ENCODE data around the gene STX5. TPM values are rescaled to one million over a fixed set of nuclear protein-coding genes. Genes with fewer than 3 reads are reported as not detected.
A peak's percentile ranks its signal among the peaks of the same experiment; 100 is the strongest.
"Not testable (repeated sequence)": the region's sequence is repeated elsewhere in the genome, so short reads cannot be mapped to it uniquely, and the experiment has no call there.

Gene STX5
- total and polyA plus RNA-seq, 3 experiments from 2014 or later = 34.7 to 37.2 (median 35.3) TPM

DNA sequence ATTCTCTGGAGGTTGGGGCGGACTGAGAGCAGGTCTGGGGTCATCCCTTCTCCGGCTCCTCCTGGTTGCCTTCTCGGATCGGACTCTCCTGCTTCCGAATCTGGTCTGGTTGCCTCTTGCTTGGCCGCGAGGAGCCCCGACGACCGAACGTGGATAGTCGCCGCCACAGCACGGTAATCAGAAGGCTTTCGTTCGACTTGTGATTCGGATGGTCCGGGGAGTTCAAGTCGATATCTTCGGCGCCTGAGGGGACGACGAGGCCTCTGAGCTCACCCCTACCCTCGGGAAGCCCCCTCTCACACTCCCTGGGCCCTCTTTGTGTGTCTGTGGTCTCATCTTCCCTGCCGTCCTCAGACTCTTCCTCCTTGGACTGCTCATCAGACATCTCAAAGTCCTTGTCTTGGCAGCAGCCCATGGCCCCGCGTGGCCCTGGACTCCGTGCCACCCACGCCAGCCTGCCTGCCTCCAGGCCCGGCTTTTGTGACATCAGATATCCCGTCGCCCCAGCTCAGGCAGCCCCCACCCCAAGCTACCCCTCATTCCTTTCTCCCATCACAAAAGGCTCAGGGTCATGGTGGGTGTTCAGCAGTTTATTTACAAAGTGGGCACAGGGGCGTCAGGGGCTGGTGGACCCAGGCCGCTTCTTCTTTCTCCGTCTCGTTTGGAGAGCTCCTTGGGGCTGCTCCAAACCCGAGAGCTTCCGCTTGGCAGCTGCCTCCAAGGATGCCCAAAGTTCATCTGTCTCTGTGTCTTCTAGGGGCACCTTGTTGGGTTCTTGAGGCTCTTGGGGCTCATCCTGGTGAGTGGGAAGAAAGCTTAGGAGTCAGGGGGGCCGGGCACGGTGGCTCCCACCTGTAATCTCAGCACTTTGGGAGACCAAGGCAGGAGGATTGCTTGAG, 734 bp upstream of the STX5 start, which contains the start of gene TEX54:
TSS of gene TEX54 (minus strand) at position 506 of the 899 bp plus-strand sequence.
- Mint-ChIP-seq H3K4me1 (peaks cover 22 to 51% (median 37%) of the 10 kb centered on the region in 3 donors), H3K4me3 (peak within 1 kb of the TSS; percentile 93 to 100 (median 97)), H3K27ac (peak within 1 kb of the TSS; percentile 96 to 100 (median 98)), H3K36me3 (peaks cover 0 to 70% (median 8%) of the 10 kb centered on the region in 3 donors), H3K27me3 (no peaks in the 10 kb centered on the region), H3K9me3 (no peaks in the 10 kb centered on the region)
- POLR2A ChIA-PET = interaction anchor here (0.9 to 2.9 kb wide), 13 partner anchors 9 to 105 kb away, joined by 3 to 68 read pairs (median 8); partner anchors contain the start of genes HNRNPUL2, NXF1, POLR2G and SLC3A2
- peak within 1 kb of the TSS; percentile 96 for H3K4me3 ChIP-seq (ENCODE audit: low read length)
- peak in 1 of 5 donors; percentile 13 for DNase-seq
- no peaks in the 10 kb centered on the region for H3K27me3 ChIP-seq (ENCODE audit: insufficient read depth, low read length, poor library complexity, severe bottlenecking)
- H3K36me3 ChIP-seq (ENCODE audit: insufficient read depth, low read length) = peaks cover 27% of the 10 kb centered on the region
- CTCF ChIA-PET = interaction anchor here (1.5 to 1.6 kb wide), 5 partner anchors 9 to 62 kb away, joined by 3 to 5 read pairs (median 4); partner anchors contain the start of genes SLC3A2 and TAF6L
- no peaks in the 10 kb centered on the region for H3K9me3 ChIP-seq (ENCODE audit: low read length)
- peak within 1 kb of the TSS; percentile 98 for H3K27ac ChIP-seq (ENCODE audit: low read depth, low read length)
- H3K4me1 ChIP-seq (ENCODE audit: insufficient read depth, low read length) = peaks cover 30% of the 10 kb centered on the region

GRCh38 chr11:62830904-62831519, 839 bp downstream of the STX5 start:
- H3K9me3 Mint-ChIP-seq = no peaks in the 10 kb centered on the region

DNA sequence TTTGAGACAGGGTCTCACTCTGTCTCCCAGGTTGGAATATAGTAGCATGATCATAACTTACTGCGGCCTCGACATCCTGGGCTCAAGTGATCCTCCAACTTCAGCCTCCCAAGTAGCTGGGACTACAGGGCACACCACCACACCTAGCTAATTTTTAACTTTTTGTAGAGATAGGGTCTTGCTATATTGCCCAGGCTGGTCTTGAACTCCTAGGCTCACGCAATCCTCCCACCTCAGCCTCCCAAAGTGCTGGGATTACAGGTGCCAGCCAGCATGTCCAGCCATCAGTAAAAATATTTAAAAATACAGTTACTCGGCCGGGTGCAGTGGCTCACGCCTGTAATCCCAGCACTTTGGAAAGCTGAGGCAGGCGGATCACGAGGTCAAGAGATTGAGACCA, 3.7 kb downstream of the STX5 start:
- H3K27me3 Mint-ChIP-seq; H3K9me3 ChIP-seq (ENCODE audit: low read length); H3K9me3 Mint-ChIP-seq; H3K4me3 ChIP-seq (ENCODE audit: low read length); H3K27ac ChIP-seq (ENCODE audit: low read depth, low read length); H3K27me3 ChIP-seq (ENCODE audit: insufficient read depth, low read length, poor library complexity, severe bottlenecking); DNase-seq: not testable (repeated sequence)
- H3K36me3 Mint-ChIP-seq = peaks cover 0 to 69% (median 12%) of the 10 kb centered on the region in 3 donors
- H3K4me1 Mint-ChIP-seq = peaks cover 18 to 40% (median 31%) of the 10 kb centered on the region in 3 donors
- H3K27ac Mint-ChIP-seq = peak overlapping the region in 2 of 8 donors; percentile 41 to 72
- peak overlapping the region in 1 of 7 donors; percentile 36 for H3K4me3 Mint-ChIP-seq
- Histone ChIP-seq H3K4me1 (ENCODE audit: insufficient read depth, low read length) (peaks cover 23% of the 10 kb centered on the region), H3K36me3 (ENCODE audit: insufficient read depth, low read length) (peaks cover 42% of the 10 kb centered on the region)
- ChIA-PET CTCF (interaction anchor here (1.1 to 3.1 kb wide), 3 partner anchors 26 to 52 kb away, joined by 3 to 11 read pairs (median 4); partner anchors contain the start of genes SLC3A2 and TMEM179B), POLR2A (interaction anchor here (0.6 to 3.1 kb wide), 2 partner anchors 22 to 32 kb away, joined by 3 to 11 read pairs; partner anchors contain the start of gene NXF1)

More at GRCh38 chr11:62830904-62831519, 839 bp downstream of the STX5 start:
- H3K9me3 ChIP-seq (ENCODE audit: low read length) = no peaks in the 10 kb centered on the region
- CTCF ChIA-PET = interaction anchor here (0.6 to 1.6 kb wide), 8 partner anchors 9 to 257 kb away, joined by 3 to 7 read pairs (median 3); partner anchors contain the start of genes EEF1G, NXF1, SLC3A2 and TMEM179B
- H3K27me3 Mint-ChIP-seq = no peaks in the 10 kb centered on the region
- peaks cover 29% of the 10 kb centered on the region for H3K4me1 ChIP-seq (ENCODE audit: insufficient read depth, low read length)
- peaks cover 0 to 66% (median 10%) of the 10 kb centered on the region in 3 donors for H3K36me3 Mint-ChIP-seq
- H3K36me3 ChIP-seq (ENCODE audit: insufficient read depth, low read length) = peaks cover 30% of the 10 kb centered on the region
- DNase-seq = no peak
- peak overlapping the region; percentile 96 to 100 (median 98) for H3K27ac Mint-ChIP-seq
- POLR2A ChIA-PET = interaction anchor here (1.0 to 2.9 kb wide), 13 partner anchors 8 to 239 kb away, joined by 3 to 68 read pairs (median 13); partner anchors contain the start of genes HNRNPUL2, NXF1, POLR2G and SLC3A2
- H3K4me3 ChIP-seq (ENCODE audit: low read length) = peak overlapping the region; percentile 96
- no peaks in the 10 kb centered on the region for H3K27me3 ChIP-seq (ENCODE audit: insufficient read depth, low read length, poor library complexity, severe bottlenecking)
- H3K4me3 Mint-ChIP-seq = peak overlapping the region; percentile 93 to 100 (median 97)
- peaks cover 22 to 52% (median 30%) of the 10 kb centered on the region in 3 donors for H3K4me1 Mint-ChIP-seq
- H3K27ac ChIP-seq (ENCODE audit: low read depth, low read length) = peak overlapping the region; percentile 98

GRCh38 chr11:62823677-62824076, 8.2 kb downstream of the STX5 start:
- Mint-ChIP-seq H3K27me3 (no peaks in the 10 kb centered on the region), H3K36me3 (peaks cover 0 to 74% (median 22%) of the 10 kb centered on the region in 3 donors), H3K4me1 (peaks cover 4 to 16% (median 11%) of the 10 kb centered on the region in 3 donors), H3K4me3 (no peak overlapping the region), H3K9me3 (no peaks in the 10 kb centered on the region), H3K27ac (no peak overlapping the region)
- no peaks in the 10 kb centered on the region for H3K9me3 ChIP-seq (ENCODE audit: low read length)
- no peak overlapping the region for H3K4me3 ChIP-seq (ENCODE audit: low read length)
- no peaks in the 10 kb centered on the region for H3K4me1 ChIP-seq (ENCODE audit: insufficient read depth, low read length)
- no peaks in the 10 kb centered on the region for H3K27me3 ChIP-seq (ENCODE audit: insufficient read depth, low read length, poor library complexity, severe bottlenecking)
- CTCF ChIA-PET = interaction anchor here (0.6 to 1.5 kb wide), 2 partner anchors 9 to 159 kb away, joined by 3 to 4 read pairs; partner anchors contain the start of genes C11orf98, CSKMT and TEX54
- H3K36me3 ChIP-seq (ENCODE audit: insufficient read depth, low read length) = peaks cover 50% of the 10 kb centered on the region
- no peak for DNase-seq
- no peak overlapping the region for H3K27ac ChIP-seq (ENCODE audit: low read depth, low read length)
- POLR2A ChIA-PET = interaction anchor here (0.6 to 0.9 kb wide), 2 partner anchors 29 to 95 kb away, joined by 3 read pairs; partner anchors contain the start of gene TTC9C

DNA sequence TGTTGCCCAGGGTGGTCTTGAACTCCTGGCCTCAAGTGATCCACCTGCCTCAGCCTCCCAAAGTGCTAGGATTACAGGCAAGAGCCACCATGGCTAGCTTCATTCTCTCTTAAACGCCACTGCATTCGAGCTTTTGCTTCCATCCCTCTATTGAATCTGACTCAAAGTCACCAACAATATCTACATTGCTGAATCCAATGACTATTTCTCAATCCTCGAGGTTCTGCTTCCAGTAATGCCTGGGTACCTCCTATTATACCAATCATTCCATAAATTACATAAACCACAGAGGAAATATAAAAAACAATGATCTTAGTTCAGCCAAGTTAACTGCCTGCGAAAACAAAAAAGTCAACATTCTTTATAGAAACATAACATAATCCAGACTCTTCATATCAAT, 14.7 kb downstream of the STX5 start:
- no peaks in the 10 kb centered on the region for H3K27me3 ChIP-seq (ENCODE audit: insufficient read depth, low read length, poor library complexity, severe bottlenecking)
- Mint-ChIP-seq H3K4me3 (no peak overlapping the region), H3K4me1 (peaks cover 0 to 1% (median 0%) of the 10 kb centered on the region in 3 donors), H3K27ac (peak overlapping the region in 1 of 8 donors; percentile 64), H3K27me3 (peaks cover 0 to 1% of the 10 kb centered on the region in 2 donors), H3K36me3 (peaks cover 0 to 51% (median 7%) of the 10 kb centered on the region in 3 donors), H3K9me3 (no peaks in the 10 kb centered on the region)
- POLR2A ChIA-PET = interaction anchor here (0.8 to 1.4 kb wide), 3 partner anchors 11 to 24 kb away, joined by 4 to 5 read pairs (median 5); partner anchors contain the start of gene WDR74
- peaks cover 5% of the 10 kb centered on the region for H3K36me3 ChIP-seq (ENCODE audit: insufficient read depth, low read length)
- no peak overlapping the region for H3K27ac ChIP-seq (ENCODE audit: low read depth, low read length)
- H3K9me3 ChIP-seq (ENCODE audit: low read length) = no peaks in the 10 kb centered on the region
- no peaks in the 10 kb centered on the region for H3K4me1 ChIP-seq (ENCODE audit: insufficient read depth, low read length)
- CTCF ChIA-PET = interaction anchor here (1.1 to 1.4 kb wide), 2 partner anchors 30 to 46 kb away, joined by 3 read pairs; partner anchors contain the start of gene TMEM179B
- no peak for DNase-seq
- no peak overlapping the region for H3K4me3 ChIP-seq (ENCODE audit: low read length)

GRCh38 chr11:62816557-62816956, 15.3 kb downstream of the STX5 start:
- Histone ChIP-seq H3K9me3 (ENCODE audit: low read length) (no peaks in the 10 kb centered on the region), H3K27ac (ENCODE audit: low read depth, low read length) (no peak overlapping the region), H3K36me3 (ENCODE audit: insufficient read depth, low read length) (peaks cover 5% of the 10 kb centered on the region), H3K27me3 (ENCODE audit: insufficient read depth, low read length, poor library complexity, severe bottlenecking) (no peaks in the 10 kb centered on the region), H3K4me3 (ENCODE audit: low read length) (no peak overlapping the region), H3K4me1 (ENCODE audit: insufficient read depth, low read length) (no peaks in the 10 kb centered on the region)
- CTCF ChIA-PET = interaction anchor here (0.8 to 1.4 kb wide), 3 partner anchors 29 to 64 kb away, joined by 3 read pairs; partner anchors contain the start of genes SLC3A2 and TMEM179B
- H3K36me3 Mint-ChIP-seq = peaks cover 0 to 48% (median 7%) of the 10 kb centered on the region in 3 donors
- peaks cover 0 to 1% (median 0%) of the 10 kb centered on the region in 3 donors for H3K4me1 Mint-ChIP-seq
- DNase-seq = no peak
- H3K27me3 Mint-ChIP-seq = peaks cover 0 to 1% of the 10 kb centered on the region in 2 donors
- H3K27ac Mint-ChIP-seq = no peak overlapping the region
- H3K4me3 Mint-ChIP-seq = no peak overlapping the region
- H3K9me3 Mint-ChIP-seq = no peaks in the 10 kb centered on the region
- POLR2A ChIA-PET = interaction anchor here (0.7 to 1.4 kb wide), 4 partner anchors 10 to 106 kb away, joined by 4 to 9 read pairs (median 5); partner anchors contain the start of gene WDR74

DNA sequence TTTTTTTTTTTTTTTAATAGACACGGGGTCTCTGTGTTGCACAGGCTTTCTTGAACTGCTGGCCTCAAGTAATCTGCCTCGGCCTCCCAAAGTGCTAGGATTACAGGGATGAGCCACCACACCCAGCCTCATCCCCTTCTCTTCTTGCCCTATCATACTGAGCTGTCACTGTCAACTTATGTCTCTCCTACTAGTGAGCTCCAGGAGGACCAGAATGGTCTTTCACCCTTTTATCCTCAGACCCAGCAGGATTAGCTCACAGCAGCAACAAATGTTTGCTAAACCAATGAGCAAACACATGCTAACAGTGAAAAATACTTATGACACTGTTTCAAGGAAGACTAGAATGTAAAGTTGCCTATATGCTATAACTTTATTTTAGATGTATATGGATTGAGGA, 20.2 kb downstream of the STX5 start:
- no peak for DNase-seq
- no peaks in the 10 kb centered on the region for H3K4me1 ChIP-seq (ENCODE audit: insufficient read depth, low read length)
- H3K4me3 ChIP-seq (ENCODE audit: low read length) = no peak overlapping the region
- peak overlapping the region in 1 of 7 donors; percentile 37 for H3K4me3 Mint-ChIP-seq
- H3K27me3 Mint-ChIP-seq = peaks cover 0 to 1% of the 10 kb centered on the region in 2 donors
- peaks cover 0 to 1% (median 0%) of the 10 kb centered on the region in 3 donors for H3K4me1 Mint-ChIP-seq
- no peak overlapping the region for H3K27ac ChIP-seq (ENCODE audit: low read depth, low read length)
- no peaks in the 10 kb centered on the region for H3K36me3 ChIP-seq (ENCODE audit: insufficient read depth, low read length)
- POLR2A ChIA-PET = interaction anchor here (0.7 to 1.2 kb wide), 4 partner anchors 13 to 30 kb away, joined by 3 to 8 read pairs (median 4); partner anchors contain the start of gene STX5
- no peaks in the 10 kb centered on the region for H3K9me3 Mint-ChIP-seq
- H3K27me3 ChIP-seq (ENCODE audit: insufficient read depth, low read length, poor library complexity, severe bottlenecking) = no peaks in the 10 kb centered on the region
- CTCF ChIA-PET = interaction anchor here (1.5 kb wide), 1 partner anchor 26 kb away, joined by 5 read pairs; no protein-coding TSS in a partner anchor
- H3K9me3 ChIP-seq (ENCODE audit: low read length) = no peaks in the 10 kb centered on the region
- peak overlapping the region in 2 of 8 donors; percentile 33 to 43 for H3K27ac Mint-ChIP-seq
- peaks cover 0 to 19% (median 2%) of the 10 kb centered on the region in 3 donors for H3K36me3 Mint-ChIP-seq
